Activated CD8-positive, alpha-beta T cell treated with anti-CD3 and anti-CD28 coated beads for 36 hours (primary cell): ENCODE measurements around the gene MMP11. TPM values are rescaled to one million over a fixed set of nuclear protein-coding genes. Genes with fewer than 3 reads are reported as not detected.

Experiments used
- ATAC-seq: fragments of 200-7000 bp; cut with Tn5 transposase; one replicate; pipeline ENCODE4 v1.10.0; 2021; ENCODE audit warnings: mild to moderate bottlenecking, moderate library complexity
- CTCF ChIA-PET: fragments of 350-600 bp; sonication (Branson Sonifier 250); formaldehyde crosslinking; loops from one replicate; lab custom pipeline; 2021; ENCODE audit warnings: antibody characterized with exemption; lab: Charles Lee
- POLR2A ChIA-PET: fragments of 350-600 bp; sonication (Branson Sonifier 250); formaldehyde crosslinking; loops from one replicate; lab custom pipeline; 2021; ENCODE audit warnings: antibody characterized with exemption; lab: Charles Lee
- DNase-seq: peaks from one replicate; pipeline ENCODE4 v3.0.0-alpha.2; 2020
- H3K27ac Mint-ChIP-seq: one replicate; pipeline ENCODE4 v1.8.0; 2021; ENCODE audit warnings: mild to moderate bottlenecking, mixed read lengths
- H3K27me3 Mint-ChIP-seq: one replicate; pipeline ENCODE4 v1.8.0; 2021; ENCODE audit warnings: mixed read lengths
- H3K36me3 Mint-ChIP-seq: one replicate; pipeline ENCODE4 v1.8.0; 2021; ENCODE audit warnings: low read depth, mixed read lengths
- H3K4me1 Mint-ChIP-seq: one replicate; pipeline ENCODE4 v1.8.0; 2021; ENCODE audit warnings: low read depth, mixed read lengths
- H3K4me3 Mint-ChIP-seq: one replicate; pipeline ENCODE4 v1.8.0; 2021; ENCODE audit warnings: mild to moderate bottlenecking, moderate library complexity, mixed read lengths
- H3K9me3 Mint-ChIP-seq: one replicate; pipeline ENCODE4 v1.8.0; 2021; ENCODE audit warnings: mixed read lengths
- intact Hi-C: fragments of 100-400 bp; cut with micrococcal nuclease; formaldehyde crosslinking; loops from one replicate; pipeline ENCODE4 v1.10.0; 2022
- total RNA-seq, 2 experiments: library from RNA; stranded (reverse); gene quantifications; one replicate each; pipeline ENCODE4 v1.2.3, GENCODE V29; 2021
- TF ChIP-seq, protein P1 (sequence below): fragments of 200-600 bp; IDR thresholded peaks from one replicate; pipeline ENCODE4 v1.8.0; 2022; ENCODE audit warnings: antibody characterized with exemption, mild to moderate bottlenecking

MMP11 gene
- total RNA-seq, 2 experiments from 2014 or later, result 0.85 to 1.4 TPM

DNA sequence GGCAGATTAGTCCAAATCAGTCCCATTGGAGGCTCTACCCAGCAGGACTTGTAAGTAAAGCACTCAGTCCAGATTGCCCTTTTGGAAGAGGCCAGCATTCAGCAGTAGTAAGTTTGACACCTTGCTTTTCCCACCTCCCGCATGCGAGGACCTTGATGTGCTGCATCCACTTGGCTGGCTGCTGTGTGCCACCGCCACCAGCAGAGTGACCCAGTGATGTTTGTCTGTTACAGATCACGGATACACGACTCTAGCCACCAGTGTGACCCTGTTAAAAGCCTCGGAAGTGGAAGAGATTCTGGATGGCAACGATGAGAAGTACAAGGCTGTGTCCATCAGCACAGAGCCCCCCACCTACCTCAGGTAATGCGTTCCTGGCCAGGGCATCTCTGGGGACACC, 20.7 kb downstream of the MMP11 start:
- CTCF ChIA-PET, result interaction anchor here (1.0 to 1.1 kb wide), 2 partner anchors 57 to 101 kb away, joined by 3 read pairs; partner anchors contain the start of gene MIF
- Mint-ChIP-seq H3K36me3 (peaks cover 33% of the 10 kb centered on the region), H3K4me1 (peaks cover 26% of the 10 kb centered on the region), H3K4me3 (no peak overlapping the region), H3K9me3 (no peaks in the 10 kb centered on the region), H3K27ac (peak overlapping the region; percentile 5), H3K27me3 (no peaks in the 10 kb centered on the region)
- DNase-seq (no peak), ATAC-seq (no peak)
- POLR2A ChIA-PET, result no interaction called here
- intact Hi-C loops, result no loop called here
- TF ChIP-seq, protein P1, sequence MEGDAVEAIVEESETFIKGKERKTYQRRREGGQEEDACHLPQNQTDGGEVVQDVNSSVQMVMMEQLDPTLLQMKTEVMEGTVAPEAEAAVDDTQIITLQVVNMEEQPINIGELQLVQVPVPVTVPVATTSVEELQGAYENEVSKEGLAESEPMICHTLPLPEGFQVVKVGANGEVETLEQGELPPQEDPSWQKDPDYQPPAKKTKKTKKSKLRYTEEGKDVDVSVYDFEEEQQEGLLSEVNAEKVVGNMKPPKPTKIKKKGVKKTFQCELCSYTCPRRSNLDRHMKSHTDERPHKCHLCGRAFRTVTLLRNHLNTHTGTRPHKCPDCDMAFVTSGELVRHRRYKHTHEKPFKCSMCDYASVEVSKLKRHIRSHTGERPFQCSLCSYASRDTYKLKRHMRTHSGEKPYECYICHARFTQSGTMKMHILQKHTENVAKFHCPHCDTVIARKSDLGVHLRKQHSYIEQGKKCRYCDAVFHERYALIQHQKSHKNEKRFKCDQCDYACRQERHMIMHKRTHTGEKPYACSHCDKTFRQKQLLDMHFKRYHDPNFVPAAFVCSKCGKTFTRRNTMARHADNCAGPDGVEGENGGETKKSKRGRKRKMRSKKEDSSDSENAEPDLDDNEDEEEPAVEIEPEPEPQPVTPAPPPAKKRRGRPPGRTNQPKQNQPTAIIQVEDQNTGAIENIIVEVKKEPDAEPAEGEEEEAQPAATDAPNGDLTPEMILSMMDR, result no peak

DNA sequence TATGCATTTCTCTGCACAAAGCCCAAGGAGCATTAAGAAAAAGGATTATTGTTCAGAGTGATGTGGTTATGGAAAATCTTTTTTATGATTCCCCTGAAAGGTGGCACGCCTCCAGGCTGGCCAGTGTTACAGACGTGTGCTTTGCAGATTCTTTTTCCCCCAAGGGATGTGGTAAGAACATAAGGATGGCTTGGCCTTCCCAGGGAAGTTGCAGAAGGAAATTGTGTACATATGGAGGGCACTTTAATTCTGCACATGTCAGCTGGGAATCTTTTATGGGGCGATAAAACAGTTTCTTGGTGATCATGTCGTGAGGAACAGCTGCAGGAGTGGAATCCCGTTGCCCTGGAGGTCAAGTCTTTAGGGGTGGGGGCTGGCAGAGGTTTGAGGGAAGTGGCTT, 23.8 kb downstream of the MMP11 start:
- H3K27ac Mint-ChIP-seq, result no peak overlapping the region
- H3K27me3 Mint-ChIP-seq, result no peaks in the 10 kb centered on the region
- H3K4me3 Mint-ChIP-seq, result no peak overlapping the region
- ChIA-PET CTCF (no interaction called here), POLR2A (no interaction called here)
- DNase-seq (no peak), ATAC-seq (no peak)
- peaks cover 13% of the 10 kb centered on the region for H3K4me1 Mint-ChIP-seq
- H3K9me3 Mint-ChIP-seq, result no peaks in the 10 kb centered on the region
- intact Hi-C loops, result no loop called here
- TF ChIP-seq, protein P1, result no peak
- peaks cover 41% of the 10 kb centered on the region for H3K36me3 Mint-ChIP-seq

DNA sequence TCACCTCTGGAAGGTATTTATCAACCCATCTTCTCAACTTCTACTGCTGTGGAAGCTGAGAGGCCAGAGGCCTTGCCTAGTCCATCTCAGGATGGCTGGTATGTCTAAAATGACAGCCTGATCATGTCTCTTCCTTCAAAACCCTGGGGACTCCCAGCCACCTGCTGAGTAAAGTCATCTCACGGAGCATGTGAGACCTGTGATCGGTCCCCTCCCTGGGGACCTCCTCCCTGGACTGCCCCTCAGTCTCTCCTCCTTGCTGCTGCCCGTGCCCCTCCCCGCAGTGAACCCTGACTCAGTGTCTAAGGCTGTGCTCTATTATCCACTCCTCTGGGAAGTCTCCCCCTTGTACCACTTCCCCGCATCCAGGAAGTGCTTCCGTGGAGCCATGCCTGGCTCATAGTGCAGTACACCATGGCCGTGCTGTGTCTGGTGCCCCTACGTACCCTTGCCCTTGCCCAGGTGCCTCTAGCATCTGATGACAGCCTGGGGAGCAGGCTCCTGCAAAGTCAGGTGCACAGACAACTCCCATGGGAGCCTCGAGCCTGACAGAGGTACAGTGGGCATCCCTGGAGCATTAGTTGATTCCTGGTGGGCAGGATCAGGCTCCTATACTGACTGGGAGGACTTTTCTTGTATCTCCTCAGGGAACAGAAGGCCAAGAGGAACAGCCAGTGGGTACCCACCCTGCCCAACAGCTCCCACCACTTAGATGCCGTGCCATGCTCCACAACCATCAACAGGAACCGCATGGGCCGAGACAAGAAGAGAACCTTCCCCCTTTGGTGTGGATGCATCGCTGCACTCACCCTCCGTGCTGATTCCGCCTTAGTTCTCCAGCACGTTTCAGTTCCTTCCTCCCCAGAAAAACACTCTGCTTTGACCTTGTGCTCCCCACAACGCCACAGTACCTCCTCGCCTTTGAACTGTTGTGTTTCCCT, 27.9 kb downstream of the MMP11 start:
- CTCF ChIA-PET, result no interaction called here
- intact Hi-C loops, result no loop called here
- ATAC-seq (no peak), DNase-seq (no peak)
- Mint-ChIP-seq H3K36me3 (peaks cover 38% of the 10 kb centered on the region), H3K9me3 (no peaks in the 10 kb centered on the region), H3K27me3 (no peaks in the 10 kb centered on the region), H3K4me3 (no peak overlapping the region), H3K4me1 (no peaks in the 10 kb centered on the region), H3K27ac (no peak overlapping the region)
- TF ChIP-seq, protein P1, result no peak
- POLR2A ChIA-PET, result interaction anchor here (1.2 kb wide), 1 partner anchor 11 kb away, joined by 4 read pairs; no protein-coding TSS in a partner anchor

DNA sequence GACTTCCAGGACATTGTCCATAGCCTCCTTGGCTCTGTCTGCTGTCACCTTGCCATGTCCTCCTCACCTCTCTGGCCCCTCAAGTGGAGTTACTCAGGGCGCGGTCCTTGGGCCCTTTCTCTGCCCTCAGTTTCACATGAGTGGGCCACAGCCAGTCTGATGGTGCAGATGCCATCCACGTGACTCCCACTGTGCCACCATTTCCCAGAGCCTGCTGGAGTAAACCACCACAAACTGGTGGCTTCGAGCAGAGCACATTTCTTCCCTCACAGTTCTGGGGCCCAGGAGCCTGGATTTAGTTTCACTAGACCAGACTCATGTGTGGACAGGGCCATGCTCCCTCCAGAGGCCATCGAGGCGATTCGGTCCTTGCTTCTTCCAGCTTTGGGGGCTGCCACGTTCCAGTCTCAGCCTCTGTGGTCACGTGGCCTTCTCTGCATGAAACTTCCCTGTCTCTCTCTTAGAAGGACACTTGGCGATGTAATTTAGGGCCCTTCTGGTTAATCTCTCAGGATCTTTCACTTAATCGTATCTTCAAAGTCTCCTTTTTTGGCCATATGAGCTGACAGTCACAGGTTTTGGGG, 28.7 kb downstream of the MMP11 start:
- Mint-ChIP-seq H3K4me1 (no peaks in the 10 kb centered on the region), H3K27ac (no peak overlapping the region), H3K36me3 (peaks cover 39% of the 10 kb centered on the region), H3K27me3 (no peaks in the 10 kb centered on the region), H3K9me3 (no peaks in the 10 kb centered on the region), H3K4me3 (no peak overlapping the region)
- ATAC-seq, result no peak
- intact Hi-C loops, result no loop called here
- CTCF ChIA-PET, result no interaction called here
- TF ChIP-seq, protein P1, result no peak
- DNase-seq, result no peak
- POLR2A ChIA-PET, result no interaction called here

DNA sequence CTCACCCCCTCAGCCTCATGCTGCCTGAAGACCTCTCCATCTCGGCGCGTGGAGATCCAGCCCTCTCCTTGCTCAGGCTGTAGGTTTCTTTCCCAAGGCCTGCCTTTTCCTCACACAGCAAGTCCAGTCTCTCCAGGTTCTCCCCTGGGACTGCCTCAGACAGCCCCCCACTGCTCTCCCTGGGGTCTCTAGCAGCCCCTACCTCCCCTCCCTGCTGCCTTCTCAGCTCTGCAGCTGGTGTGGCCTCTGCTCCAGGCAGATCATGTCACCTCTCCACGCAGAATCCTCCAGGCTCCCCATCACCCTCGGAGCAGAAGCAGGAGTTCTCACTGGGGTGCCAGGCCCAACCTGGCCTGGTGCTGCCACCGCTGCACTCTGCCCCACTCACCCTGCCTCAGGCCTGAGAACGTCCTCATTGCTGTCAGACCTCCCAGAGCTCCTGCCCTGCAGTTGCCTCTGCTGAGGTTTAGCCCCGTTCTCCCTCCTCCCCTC, 29.3 kb downstream of the MMP11 start:
- Mint-ChIP-seq H3K4me3 (no peak overlapping the region), H3K4me1 (no peaks in the 10 kb centered on the region), H3K36me3 (peaks cover 37% of the 10 kb centered on the region), H3K27ac (no peak overlapping the region), H3K27me3 (no peaks in the 10 kb centered on the region), H3K9me3 (no peaks in the 10 kb centered on the region)
- ATAC-seq (no peak), DNase-seq (no peak)
- POLR2A ChIA-PET, result no interaction called here
- intact Hi-C loops, result no loop called here
- CTCF ChIA-PET, result no interaction called here
- TF ChIP-seq, protein P1, result no peak
